ENCODE results near the gene PPCS. TPM values are rescaled to one million over a fixed set of nuclear protein-coding genes. Genes with fewer than 3 reads are reported as not detected.
"Not testable (repeated sequence)": the region's sequence is repeated elsewhere in the genome, so short reads cannot be mapped to it uniquely, and the experiment has no call there.

PPCS gene
- total RNA-seq, 1 donor, result 44.2 TPM

GRCh38 chr1:42462828-42463763 is 6.8 kb downstream of the PPCS start, which contains the start of gene CCDC30:
TSS of gene CCDC30 (plus strand) at chr1:42463286. CDS start at chr1:42480552, 17,266 bp downstream.
- peak; percentile 98 for DNase-seq (ENCODE audit: low read depth)
- H3K4me3 ChIP-seq (ENCODE audit: low read depth, low read length), result peak within 1 kb of the TSS; percentile 82
- TF ChIP-seq CTCF (IDR thresholded peaks at IDR 0.05; ENCODE audit: insufficient read depth, low read length), result no peak

- peak overlapping the region; percentile 82 for H3K4me3 ChIP-seq (ENCODE audit: low read depth, low read length)
- no peak for DNase-seq (ENCODE audit: low read depth)
- TF ChIP-seq CTCF (IDR thresholded peaks at IDR 0.05; ENCODE audit: insufficient read depth, low read length), result no peak
These were observed 7.6 kb downstream of the PPCS start for GRCh38 chr1:42463921-42464320.

- DNase-seq (ENCODE audit: low read depth), result no peak
- no peak for TF ChIP-seq CTCF (IDR thresholded peaks at IDR 0.05; ENCODE audit: insufficient read depth, low read length)
- no peak overlapping the region for H3K4me3 ChIP-seq (ENCODE audit: low read depth, low read length)
These were observed 9.7 kb downstream of the PPCS start for GRCh38 chr1:42466030-42466429.

GRCh38 chr1:42469727-42470126 is 13.4 kb downstream of the PPCS start:
- H3K4me3 ChIP-seq (ENCODE audit: low read depth, low read length), result no peak overlapping the region
- no peak for DNase-seq (ENCODE audit: low read depth)
- TF ChIP-seq CTCF (IDR thresholded peaks at IDR 0.05; ENCODE audit: insufficient read depth, low read length), result no peak

GRCh38 chr1:42476605-42477004 is 20.3 kb downstream of the PPCS start:
- no peak for TF ChIP-seq CTCF (IDR thresholded peaks at IDR 0.05; ENCODE audit: insufficient read depth, low read length)
- DNase-seq (ENCODE audit: low read depth), result no peak
- no peak overlapping the region for H3K4me3 ChIP-seq (ENCODE audit: low read depth, low read length)

GRCh38 chr1:42477354-42477753 is 21.0 kb downstream of the PPCS start:
- DNase-seq (ENCODE audit: low read depth); H3K4me3 ChIP-seq (ENCODE audit: low read depth, low read length): not testable (repeated sequence)

GRCh38 chr1:42477775-42478174 is 21.4 kb downstream of the PPCS start:
- TF ChIP-seq CTCF (IDR thresholded peaks at IDR 0.05; ENCODE audit: insufficient read depth, low read length), result no peak
- no peak for DNase-seq (ENCODE audit: low read depth)

More at GRCh38 chr1:42477775-42478174, 21.4 kb downstream of the PPCS start:
- H3K4me3 ChIP-seq (ENCODE audit: low read depth, low read length), result no peak overlapping the region

Data from fibroblast of the aortic adventitia (primary cell).